ENCODE data around the gene RANBP17.
"Not testable (repeated sequence)": the region's sequence is repeated elsewhere in the genome, so short reads cannot be mapped to it uniquely, and the experiment has no call there.

The RANBP17 gene

GRCh38 chr5:170861917-170862766 is at the start of gene RANBP17:
Gene RANBP17, plus strand, starts transcription at chr5:170862018.
- no peak for FAIRE-seq

- FAIRE-seq = no peak
Observed at GRCh38 chr5:170813231-170813630, 48.6 kb upstream of the RANBP17 start.

GRCh38 chr5:170817195-170817594 is 44.6 kb upstream of the RANBP17 start:
- no peak for FAIRE-seq

- no peak for FAIRE-seq
Observed at GRCh38 chr5:170818232-170818631, 43.6 kb upstream of the RANBP17 start.

GRCh38 chr5:170819824-170820223 is 42.0 kb upstream of the RANBP17 start:
- no peak for FAIRE-seq

- no peak for FAIRE-seq
Observed at GRCh38 chr5:170821257-170821800, 40.5 kb upstream of the RANBP17 start.

- FAIRE-seq = no peak
Observed at GRCh38 chr5:170826117-170826516, 35.7 kb upstream of the RANBP17 start.

GRCh38 chr5:170832241-170832640 is 29.6 kb upstream of the RANBP17 start:
- FAIRE-seq = no peak

GRCh38 chr5:170833981-170834380 is 27.8 kb upstream of the RANBP17 start:
- not testable (repeated sequence) for FAIRE-seq

- FAIRE-seq = no peak
Observed at GRCh38 chr5:170836226-170836625, 25.6 kb upstream of the RANBP17 start.

GRCh38 chr5:170843870-170844269 is 17.9 kb upstream of the RANBP17 start:
- FAIRE-seq = no peak

GRCh38 chr5:170844651-170845050 is 17.2 kb upstream of the RANBP17 start:
- no peak for FAIRE-seq

GRCh38 chr5:170846416-170846815 is 15.4 kb upstream of the RANBP17 start:
- FAIRE-seq = no peak

- no peak for FAIRE-seq
Observed at GRCh38 chr5:170846846-170847245, 15.0 kb upstream of the RANBP17 start.

- FAIRE-seq = no peak
Observed at GRCh38 chr5:170848033-170848432, 13.8 kb upstream of the RANBP17 start.

GRCh38 chr5:170849374-170849773 is 12.4 kb upstream of the RANBP17 start:
- no peak for FAIRE-seq

- no peak for FAIRE-seq
Observed at GRCh38 chr5:170854566-170854965, 7.3 kb upstream of the RANBP17 start.

- FAIRE-seq = no peak
Observed at GRCh38 chr5:170857066-170857465, 4.8 kb upstream of the RANBP17 start.

- no peak for FAIRE-seq
Observed at GRCh38 chr5:170860415-170860814, 1.4 kb upstream of the RANBP17 start.

GRCh38 chr5:170860818-170861666 is 776 bp upstream of the RANBP17 start:
- no peak for FAIRE-seq

GRCh38 chr5:170861667-170861916 is 226 bp upstream of the RANBP17 start:
- FAIRE-seq = no peak

GRCh38 chr5:170863646-170864045 is 1.8 kb downstream of the RANBP17 start:
- FAIRE-seq = no peak

- no peak for FAIRE-seq
Observed at GRCh38 chr5:170865622-170866021, 3.8 kb downstream of the RANBP17 start.

- no peak for FAIRE-seq
Observed at GRCh38 chr5:170867825-170868224, 6.0 kb downstream of the RANBP17 start.

Measured in islet of Langerhans (tissue), 1 donor.